ENCODE results near the gene SLC38A2. TPM values are rescaled to one million over a fixed set of nuclear protein-coding genes. Genes with fewer than 3 reads are reported as not detected.

Gene SLC38A2
- total RNA-seq: 100 to 1,000 TPM; 211 to 296 TPM

- no peaks in the 10 kb centered on the region for H3K9me3 Mint-ChIP-seq (ENCODE audit: low read depth)
- H3K4me1 Mint-ChIP-seq: peaks cover 55% of the 10 kb centered on the region
- H3K27me3 Mint-ChIP-seq: no peaks in the 10 kb centered on the region
- ChIA-PET POLR2A (interaction anchor here (0.7 to 1.3 kb wide), 2 partner anchors 151 to 218 kb away, joined by 3 to 5 read pairs; no protein-coding TSS in a partner anchor), CTCF (no interaction called here)
- H3K4me3 Mint-ChIP-seq: peak within 1 kb of the TSS; percentile 97
- peak within 1 kb of the TSS; percentile 99 for H3K27ac Mint-ChIP-seq
- H3K36me3 Mint-ChIP-seq (ENCODE audit: low read depth): peaks cover 42% of the 10 kb centered on the region
- intact Hi-C loops (cut with DNase I, micrococcal nuclease): loop anchor here (1.0 to 10.0 kb wide), 17 partner anchors 11 to 1450 kb away; partner anchors contain the start of genes SCAF11 (in 2 of the 2), ARID2 (in 1 of the 2) and RPAP3 (in 1 of the 2)
- peak; percentile 98 for DNase-seq
- peak; percentile 84 for ATAC-seq
Observed at GRCh38 chr12:46372544-46373300, at the start of gene SLC38A2. Gene SLC38A2, minus strand, starts transcription at chr12:46372773. Its CDS starts 1,480 bp downstream, at chr12:46371293.

DNA sequence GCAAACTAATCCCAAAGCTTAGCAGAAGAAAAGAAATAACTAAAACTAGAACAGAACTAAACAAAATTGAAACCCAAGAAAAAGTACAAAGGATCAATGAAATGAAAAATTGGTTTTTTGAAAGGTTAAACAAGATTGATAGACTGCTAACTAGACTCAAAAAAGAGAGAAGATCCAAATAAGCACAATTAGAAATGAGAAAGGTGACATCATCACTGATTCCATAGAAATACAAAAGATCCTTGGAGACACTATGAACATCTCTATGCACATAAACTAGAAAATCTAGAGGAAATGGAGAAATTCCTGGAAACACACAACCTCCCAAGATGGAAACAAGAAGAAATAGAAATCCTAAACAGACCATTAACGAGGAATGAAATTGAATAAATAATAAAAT, 47.1 kb upstream of the SLC38A2 start:
- ATAC-seq (no peak), DNase-seq (no peak)
- CTCF ChIA-PET: no interaction called here
- Mint-ChIP-seq H3K27ac (no peak overlapping the region), H3K27me3 (no peaks in the 10 kb centered on the region), H3K4me3 (no peak overlapping the region), H3K9me3 (ENCODE audit: low read depth) (peaks cover 8% of the 10 kb centered on the region), H3K36me3 (ENCODE audit: low read depth) (peaks cover 8% of the 10 kb centered on the region), H3K4me1 (no peaks in the 10 kb centered on the region)
- POLR2A ChIA-PET: no interaction called here
- intact Hi-C loops (cut with DNase I, micrococcal nuclease): no loop called here

DNA sequence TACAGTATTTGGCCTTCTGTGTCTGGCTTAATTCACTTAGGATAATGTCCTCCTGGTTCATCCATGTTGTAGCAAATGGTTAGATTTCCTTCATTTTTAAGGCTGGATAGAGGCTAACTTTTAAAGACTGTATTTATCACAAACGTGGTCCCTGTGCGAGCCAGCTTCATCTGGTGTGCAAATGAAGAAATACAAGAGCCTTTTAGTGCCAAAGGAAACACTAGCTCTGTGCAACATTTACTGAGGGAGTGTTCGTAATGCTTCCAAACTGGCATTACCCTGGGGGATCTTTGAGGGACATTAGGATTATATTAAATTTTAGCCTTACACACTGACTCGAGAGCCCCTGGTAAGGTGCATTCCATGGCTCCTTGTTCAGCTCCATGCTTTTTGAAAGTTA, 43.0 kb upstream of the SLC38A2 start:
- no peaks in the 10 kb centered on the region for H3K4me1 Mint-ChIP-seq
- ATAC-seq: no peak
- CTCF ChIA-PET: no interaction called here
- POLR2A ChIA-PET: no interaction called here
- H3K4me3 Mint-ChIP-seq: no peak overlapping the region
- no peak for DNase-seq
- peaks cover 5% of the 10 kb centered on the region for H3K9me3 Mint-ChIP-seq (ENCODE audit: low read depth)
- H3K27me3 Mint-ChIP-seq: no peaks in the 10 kb centered on the region
- intact Hi-C loops (cut with DNase I, micrococcal nuclease): no loop called here
- no peak overlapping the region for H3K27ac Mint-ChIP-seq
- no peaks in the 10 kb centered on the region for H3K36me3 Mint-ChIP-seq (ENCODE audit: low read depth)

DNA sequence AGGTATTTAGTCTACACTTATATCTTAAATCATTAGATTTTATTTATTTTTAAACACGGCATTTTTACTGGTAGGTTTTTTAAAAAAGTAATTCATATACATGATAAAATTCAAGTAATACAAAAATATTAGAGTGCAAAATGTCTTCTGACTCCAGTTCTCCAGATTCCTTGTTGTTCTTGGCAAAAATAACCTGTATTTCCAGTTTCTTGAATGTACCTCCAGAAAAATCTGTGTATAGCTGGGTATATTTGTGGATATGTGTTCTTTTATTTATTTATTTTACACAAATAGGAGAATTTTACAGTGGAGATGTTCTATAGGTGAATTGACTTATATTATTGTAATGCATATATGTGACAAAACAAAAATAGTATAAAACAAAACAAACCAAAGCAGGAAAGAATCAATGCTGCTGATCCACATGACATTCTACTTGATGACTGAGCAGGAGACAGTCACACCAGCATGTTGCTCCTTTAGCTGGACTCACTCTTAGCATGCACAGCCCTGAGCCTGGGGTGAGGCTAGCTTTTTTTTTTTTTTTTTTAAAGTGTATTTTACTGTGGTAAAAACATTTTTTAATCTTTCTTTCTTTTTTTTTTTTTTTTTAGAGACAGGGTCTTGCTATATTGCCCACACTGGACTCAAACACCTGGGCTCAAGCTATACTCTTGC, 42.2 kb upstream of the SLC38A2 start:
- intact Hi-C loops (cut with DNase I, micrococcal nuclease): no loop called here
- ChIA-PET CTCF (no interaction called here), POLR2A (no interaction called here)
- Mint-ChIP-seq H3K4me1 (no peaks in the 10 kb centered on the region), H3K27me3 (no peaks in the 10 kb centered on the region), H3K9me3 (ENCODE audit: low read depth) (peaks cover 1% of the 10 kb centered on the region), H3K4me3 (no peak overlapping the region), H3K36me3 (ENCODE audit: low read depth) (no peaks in the 10 kb centered on the region), H3K27ac (no peak overlapping the region)
- ATAC-seq: no peak
- DNase-seq: no peak

GRCh38 chr12:46413368-46413767, 40.8 kb upstream of the SLC38A2 start:
- ATAC-seq (no peak), DNase-seq (no peak)
- Mint-ChIP-seq H3K4me3 (no peak overlapping the region), H3K27me3 (no peaks in the 10 kb centered on the region), H3K36me3 (ENCODE audit: low read depth) (no peaks in the 10 kb centered on the region), H3K4me1 (no peaks in the 10 kb centered on the region), H3K9me3 (ENCODE audit: low read depth) (no peaks in the 10 kb centered on the region), H3K27ac (no peak overlapping the region)
- ChIA-PET CTCF (no interaction called here), POLR2A (no interaction called here)
- intact Hi-C loops (cut with DNase I, micrococcal nuclease): no loop called here

DNA sequence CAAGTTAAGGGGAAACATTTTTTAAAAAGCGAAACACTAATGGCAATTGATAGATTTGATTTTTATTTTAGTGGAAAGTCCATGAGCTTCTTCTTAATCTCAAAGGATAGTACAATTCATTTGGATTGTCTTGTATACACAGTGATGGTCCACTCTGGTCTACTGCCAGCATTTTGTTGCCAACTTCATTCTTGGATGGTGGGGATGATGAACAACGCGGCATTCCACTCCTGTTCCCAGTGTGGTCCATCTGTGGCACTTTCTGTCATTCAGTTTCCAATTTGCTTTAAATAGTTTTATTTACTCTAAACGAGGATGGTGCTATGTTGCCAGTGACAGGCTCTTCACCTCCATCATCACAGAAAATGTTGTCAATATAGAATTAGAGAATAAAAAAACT, 40.3 kb upstream of the SLC38A2 start:
- ChIA-PET CTCF (no interaction called here), POLR2A (no interaction called here)
- Mint-ChIP-seq H3K4me3 (no peak overlapping the region), H3K27ac (no peak overlapping the region), H3K36me3 (ENCODE audit: low read depth) (no peaks in the 10 kb centered on the region), H3K27me3 (no peaks in the 10 kb centered on the region), H3K4me1 (peaks cover under 1% of the 10 kb centered on the region), H3K9me3 (ENCODE audit: low read depth) (no peaks in the 10 kb centered on the region)
- DNase-seq: no peak
- ATAC-seq: no peak
- intact Hi-C loops (cut with DNase I, micrococcal nuclease): no loop called here

DNA sequence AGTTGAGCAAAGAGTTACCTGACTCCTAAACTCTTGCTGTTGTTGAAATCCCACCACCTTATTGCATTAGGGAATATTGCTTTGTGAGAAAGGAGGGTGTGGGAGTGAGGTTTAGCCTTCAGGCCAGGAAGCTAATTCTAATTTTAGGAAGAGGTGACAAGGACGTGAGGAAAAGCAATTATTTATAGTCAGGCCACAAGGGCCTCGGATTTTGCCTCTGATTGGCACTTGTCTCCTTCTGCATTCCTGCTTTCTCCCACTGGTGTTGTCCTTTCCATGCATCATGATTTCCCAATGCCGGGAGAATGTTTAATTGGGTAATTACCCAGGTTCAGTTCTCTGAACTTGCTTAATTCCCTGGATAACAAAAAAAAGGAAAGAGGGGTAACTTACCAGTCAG, 37.9 kb upstream of the SLC38A2 start:
- intact Hi-C loops (cut with DNase I, micrococcal nuclease): no loop called here
- Mint-ChIP-seq H3K27ac (no peak overlapping the region), H3K4me1 (peaks cover 15% of the 10 kb centered on the region), H3K36me3 (ENCODE audit: low read depth) (no peaks in the 10 kb centered on the region), H3K4me3 (no peak overlapping the region), H3K9me3 (ENCODE audit: low read depth) (no peaks in the 10 kb centered on the region), H3K27me3 (no peaks in the 10 kb centered on the region)
- no peak for DNase-seq
- ChIA-PET CTCF (no interaction called here), POLR2A (no interaction called here)
- ATAC-seq: no peak

GRCh38 chr12:46409974-46410373, 37.4 kb upstream of the SLC38A2 start:
- no peak for DNase-seq
- no peaks in the 10 kb centered on the region for H3K27me3 Mint-ChIP-seq
- H3K36me3 Mint-ChIP-seq (ENCODE audit: low read depth): no peaks in the 10 kb centered on the region
- H3K9me3 Mint-ChIP-seq (ENCODE audit: low read depth): no peaks in the 10 kb centered on the region
- ChIA-PET CTCF (no interaction called here), POLR2A (no interaction called here)
- intact Hi-C loops (cut with DNase I, micrococcal nuclease): no loop called here
- no peak overlapping the region for H3K4me3 Mint-ChIP-seq
- no peak for ATAC-seq
- H3K4me1 Mint-ChIP-seq: peaks cover 15% of the 10 kb centered on the region
- H3K27ac Mint-ChIP-seq: no peak overlapping the region

DNA sequence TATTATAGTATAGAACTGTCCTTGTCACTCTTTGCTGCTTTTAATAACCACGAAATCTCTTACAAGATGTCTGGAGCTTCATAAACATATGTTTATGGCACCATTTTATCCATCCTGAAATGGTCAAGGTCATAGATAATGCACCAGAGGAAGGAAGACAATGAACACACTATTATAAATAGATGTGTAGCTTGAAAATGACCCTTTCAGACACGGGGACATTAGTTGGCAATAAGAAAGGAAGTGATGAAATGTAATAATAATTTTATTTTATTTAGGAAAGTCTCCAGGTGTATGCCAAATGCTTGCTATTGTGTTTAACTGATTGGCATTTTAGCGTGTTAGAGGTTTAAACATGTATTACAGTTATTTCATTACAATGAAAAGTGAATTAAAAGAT, 36.8 kb upstream of the SLC38A2 start:
- no peaks in the 10 kb centered on the region for H3K36me3 Mint-ChIP-seq (ENCODE audit: low read depth)
- H3K27ac Mint-ChIP-seq: no peak overlapping the region
- ATAC-seq (no peak), DNase-seq (no peak)
- H3K9me3 Mint-ChIP-seq (ENCODE audit: low read depth): no peaks in the 10 kb centered on the region
- CTCF ChIA-PET: no interaction called here
- intact Hi-C loops (cut with DNase I, micrococcal nuclease): no loop called here
- no peak overlapping the region for H3K4me3 Mint-ChIP-seq
- peaks cover 18% of the 10 kb centered on the region for H3K4me1 Mint-ChIP-seq
- H3K27me3 Mint-ChIP-seq: no peaks in the 10 kb centered on the region
- POLR2A ChIA-PET: no interaction called here

- CTCF ChIA-PET: no interaction called here
- Mint-ChIP-seq H3K27ac (no peak overlapping the region), H3K36me3 (ENCODE audit: low read depth) (no peaks in the 10 kb centered on the region), H3K4me1 (peaks cover 25% of the 10 kb centered on the region), H3K4me3 (no peak overlapping the region), H3K27me3 (no peaks in the 10 kb centered on the region), H3K9me3 (ENCODE audit: low read depth) (no peaks in the 10 kb centered on the region)
- ATAC-seq (no peak), DNase-seq (no peak)
- intact Hi-C loops (cut with DNase I, micrococcal nuclease): no loop called here
- POLR2A ChIA-PET: no interaction called here
Observed at GRCh38 chr12:46408441-46408840, 35.9 kb upstream of the SLC38A2 start.

GRCh38 chr12:46407361-46407760, 34.8 kb upstream of the SLC38A2 start:
- CTCF ChIA-PET: no interaction called here
- intact Hi-C loops (cut with DNase I, micrococcal nuclease): no loop called here

DNA sequence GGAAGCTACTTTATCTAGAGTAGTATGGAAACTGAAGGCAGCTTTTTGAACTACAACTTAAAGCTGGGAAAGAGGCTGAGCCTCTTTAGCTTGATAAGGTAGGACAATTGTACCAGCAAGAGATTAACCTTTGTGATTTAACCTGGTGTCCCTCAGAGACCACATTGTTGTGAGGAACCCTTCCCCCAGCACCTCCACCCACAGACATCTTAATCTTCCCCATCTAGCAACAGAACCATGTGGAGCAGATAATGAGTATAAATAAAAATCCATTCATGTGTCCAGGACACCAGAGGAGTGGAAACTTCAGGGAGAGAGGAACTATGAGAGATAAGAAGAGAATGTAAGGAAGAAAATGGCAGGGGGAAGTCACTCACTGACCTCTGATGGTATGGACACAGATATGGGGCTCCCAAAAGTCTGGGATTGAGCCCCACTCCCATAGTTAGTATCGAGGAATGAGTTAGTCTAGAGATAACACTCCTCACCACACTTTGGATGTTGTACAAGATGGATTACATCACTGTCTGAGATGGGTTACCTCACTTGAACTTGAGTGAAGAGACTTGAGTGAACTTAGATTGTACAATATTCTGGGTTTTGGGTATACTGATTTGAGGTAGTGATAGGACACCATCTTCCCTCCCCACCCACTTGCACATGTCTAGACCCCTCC, 33.9 kb upstream of the SLC38A2 start:
- ChIA-PET POLR2A (no interaction called here), CTCF (interaction anchor here (1.3 kb wide), 1 partner anchor 11 kb away, joined by 4 read pairs; no protein-coding TSS in a partner anchor)
- Mint-ChIP-seq H3K27me3 (no peaks in the 10 kb centered on the region), H3K27ac (peak overlapping the region; percentile 24), H3K9me3 (ENCODE audit: low read depth) (no peaks in the 10 kb centered on the region), H3K36me3 (ENCODE audit: low read depth) (no peaks in the 10 kb centered on the region), H3K4me3 (no peak overlapping the region), H3K4me1 (peaks cover 37% of the 10 kb centered on the region)
- ATAC-seq (no peak), DNase-seq (no peak)
- intact Hi-C loops (cut with DNase I, micrococcal nuclease): no loop called here

More at GRCh38 chr12:46407361-46407760, 34.8 kb upstream of the SLC38A2 start:
- peak; percentile 47 for ATAC-seq
- no peak overlapping the region for H3K27ac Mint-ChIP-seq
- no peaks in the 10 kb centered on the region for H3K36me3 Mint-ChIP-seq (ENCODE audit: low read depth)
- no peak for DNase-seq
- peaks cover 36% of the 10 kb centered on the region for H3K4me1 Mint-ChIP-seq
- no peak overlapping the region for H3K4me3 Mint-ChIP-seq
- H3K27me3 Mint-ChIP-seq: no peaks in the 10 kb centered on the region
- POLR2A ChIA-PET: no interaction called here
- no peaks in the 10 kb centered on the region for H3K9me3 Mint-ChIP-seq (ENCODE audit: low read depth)

Measured in activated CD4-positive, alpha-beta T cell treated with anti-CD3 and anti-CD28 coated beads for 36 hours (primary cell).